ENCODE measurements around the gene ARF4.

The ARF4 gene

GRCh38 chr3:57546616-57547015 is 50.5 kb downstream of the ARF4 start:
- no peaks in the 10 kb centered on the region for H3F3A ChIP-seq (ENCODE audit: control insufficient read depth, insufficient read depth)
- H3K27ac ChIP-seq (ENCODE audit: low read depth, low read length) = no peak overlapping the region
- no peak overlapping the region for H3K4me3 ChIP-seq (ENCODE audit: low read length)
- no peaks in the 10 kb centered on the region for H3K27me3 ChIP-seq (ENCODE audit: control insufficient read depth, low read length)
- H3K79me2 ChIP-seq (ENCODE audit: control insufficient read depth, low read length) = no peaks in the 10 kb centered on the region
- H3K4me2 ChIP-seq (ENCODE audit: low read length) = no peak overlapping the region
- no peaks in the 10 kb centered on the region for H3K9me2 ChIP-seq (replicated peaks; ENCODE audit: control insufficient read depth, low read length)
- peaks cover 11% of the 10 kb centered on the region for H3K4me1 ChIP-seq (ENCODE audit: control insufficient read depth, low read length)
- no peaks in the 10 kb centered on the region for H3K9me3 ChIP-seq (ENCODE audit: control insufficient read depth, insufficient read depth, low read length)
- no peak for TF ChIP-seq CTCF (IDR thresholded peaks at IDR 0.05; ENCODE audit: low read depth, low read length, poor library complexity, severe bottlenecking)
- TF ChIP-seq EZH2phosphoT487 (IDR thresholded peaks at IDR 0.05; ENCODE audit: borderline replicate concordance, low read length) = no peak
- H3K36me3 ChIP-seq (ENCODE audit: control insufficient read depth, low read length) = no peaks in the 10 kb centered on the region
- H4K20me1 ChIP-seq (ENCODE audit: control insufficient read depth, insufficient read depth, low read depth, low read length) = no peaks in the 10 kb centered on the region

GRCh38 chr3:57545636-57546268 is 51.4 kb downstream of the ARF4 start:
- no peak overlapping the region for H3K27ac ChIP-seq (ENCODE audit: low read depth, low read length)
- H3K9me2 ChIP-seq (replicated peaks; ENCODE audit: control insufficient read depth, low read length) = no peaks in the 10 kb centered on the region
- no peak overlapping the region for H3K4me3 ChIP-seq (ENCODE audit: low read length)
- H3K36me3 ChIP-seq (ENCODE audit: control insufficient read depth, low read length) = no peaks in the 10 kb centered on the region
- no peaks in the 10 kb centered on the region for H3K9me3 ChIP-seq (ENCODE audit: control insufficient read depth, insufficient read depth, low read length)
- peaks cover 11% of the 10 kb centered on the region for H3K4me1 ChIP-seq (ENCODE audit: control insufficient read depth, low read length)
- H3K79me2 ChIP-seq (ENCODE audit: control insufficient read depth, low read length) = no peaks in the 10 kb centered on the region
- no peak for TF ChIP-seq EZH2phosphoT487 (IDR thresholded peaks at IDR 0.05; ENCODE audit: borderline replicate concordance, low read length)
- no peak for TF ChIP-seq CTCF (IDR thresholded peaks at IDR 0.05; ENCODE audit: low read depth, low read length, poor library complexity, severe bottlenecking)
- no peak overlapping the region for H3K4me2 ChIP-seq (ENCODE audit: low read length)
- no peaks in the 10 kb centered on the region for H4K20me1 ChIP-seq (ENCODE audit: control insufficient read depth, insufficient read depth, low read depth, low read length)
- no peaks in the 10 kb centered on the region for H3F3A ChIP-seq (ENCODE audit: control insufficient read depth, insufficient read depth)
- H3K27me3 ChIP-seq (ENCODE audit: control insufficient read depth, low read length) = no peaks in the 10 kb centered on the region

GRCh38 chr3:57544181-57545125 is 52.7 kb downstream of the ARF4 start, which contains the start of gene DNAH12:
Gene DNAH12, minus strand, starts transcription at chr3:57544344. Its CDS starts 1,474 bp downstream, at chr3:57542870.
- Histone ChIP-seq H3K4me3 (ENCODE audit: low read length) (no peak within 1 kb of the TSS), H3K79me2 (ENCODE audit: control insufficient read depth, low read length) (no peaks in the 10 kb centered on the region), H3K27ac (ENCODE audit: low read depth, low read length) (no peak within 1 kb of the TSS), H3K9me3 (ENCODE audit: control insufficient read depth, insufficient read depth, low read length) (no peaks in the 10 kb centered on the region), H3K27me3 (ENCODE audit: control insufficient read depth, low read length) (no peaks in the 10 kb centered on the region), H3K4me1 (ENCODE audit: control insufficient read depth, low read length) (peaks cover 11% of the 10 kb centered on the region), H3F3A (ENCODE audit: control insufficient read depth, insufficient read depth) (no peaks in the 10 kb centered on the region), H4K20me1 (ENCODE audit: control insufficient read depth, insufficient read depth, low read depth, low read length) (no peaks in the 10 kb centered on the region), H3K36me3 (ENCODE audit: control insufficient read depth, low read length) (no peaks in the 10 kb centered on the region), H3K4me2 (ENCODE audit: low read length) (peak within 1 kb of the TSS; percentile 13), H3K9me2 (replicated peaks; ENCODE audit: control insufficient read depth, low read length) (no peaks in the 10 kb centered on the region)
- TF ChIP-seq EZH2phosphoT487 (IDR thresholded peaks at IDR 0.05; ENCODE audit: borderline replicate concordance, low read length) = no peak
- no peak for TF ChIP-seq CTCF (IDR thresholded peaks at IDR 0.05; ENCODE audit: low read depth, low read length, poor library complexity, severe bottlenecking)
